Calu3 (cell line): ENCODE results near the gene SCTR. TPM values are rescaled to one million over a fixed set of nuclear protein-coding genes. Genes with fewer than 3 reads are reported as not detected.

Experiments used
- BruUV-seq: library from RNA; stranded (reverse); fragments of 400-500 nt; replicated peaks from 2 replicates; lab custom pipeline; 2021; lab: Mats Ljungman, UMichigan
- CTCF ChIA-PET: fragments of 300-600 bp; sonication (Branson Sonifier 250); formaldehyde crosslinking; loops from one replicate; lab custom pipeline; 2022; ENCODE audit warnings: antibody characterized with exemption; lab: Charles Lee
- DNase-seq: peaks from one replicate; pipeline ENCODE4 v3.0.0; 2022
- H3K27ac Mint-ChIP-seq: one replicate; pipeline ENCODE4 v1.8.0; 2022; ENCODE audit warnings: mixed read lengths; ENCODE audit not compliant: unreplicated experiment
- H3K27me3 Mint-ChIP-seq: one replicate; pipeline ENCODE4 v1.8.0; 2022; ENCODE audit warnings: mixed read lengths; ENCODE audit not compliant: unreplicated experiment
- H3K36me3 Mint-ChIP-seq: one replicate; pipeline ENCODE4 v1.8.0; 2022; ENCODE audit warnings: mild to moderate bottlenecking, moderate library complexity, mixed read lengths; ENCODE audit not compliant: insufficient read depth, unreplicated experiment
- H3K4me1 Mint-ChIP-seq: one replicate; pipeline ENCODE4 v1.8.0; 2022; ENCODE audit warnings: mild to moderate bottlenecking, low read depth, mixed read lengths; ENCODE audit not compliant: unreplicated experiment
- H3K4me3 Mint-ChIP-seq: one replicate; pipeline ENCODE4 v1.8.0; 2022; ENCODE audit warnings: mild to moderate bottlenecking, low read depth, moderate library complexity, mixed read lengths; ENCODE audit not compliant: unreplicated experiment
- H3K9me3 Mint-ChIP-seq: one replicate; pipeline ENCODE4 v1.8.0; 2022; ENCODE audit warnings: low read depth, mixed read lengths; ENCODE audit not compliant: unreplicated experiment
- CTCF ChIP-seq: fragments of 200-600 bp; IDR thresholded peaks from one replicate; pipeline ENCODE4 v1.8.0; 2022; ENCODE audit warnings: antibody characterized with exemption; ENCODE audit not compliant: unreplicated experiment
- intact Hi-C: fragments of 100-400 bp; cut with micrococcal nuclease; formaldehyde crosslinking; loops from one replicate; pipeline ENCODE4 v1.10.0; 2022; ENCODE audit not compliant: unreplicated experiment
- total RNA-seq: library from RNA; stranded (reverse); gene quantifications from 2 replicates; pipeline ENCODE4 v1.2.3, GENCODE V29; 2022

SCTR gene
- total RNA-seq, 1 experiment from 2014 or later, result 0.85 TPM

DNA sequence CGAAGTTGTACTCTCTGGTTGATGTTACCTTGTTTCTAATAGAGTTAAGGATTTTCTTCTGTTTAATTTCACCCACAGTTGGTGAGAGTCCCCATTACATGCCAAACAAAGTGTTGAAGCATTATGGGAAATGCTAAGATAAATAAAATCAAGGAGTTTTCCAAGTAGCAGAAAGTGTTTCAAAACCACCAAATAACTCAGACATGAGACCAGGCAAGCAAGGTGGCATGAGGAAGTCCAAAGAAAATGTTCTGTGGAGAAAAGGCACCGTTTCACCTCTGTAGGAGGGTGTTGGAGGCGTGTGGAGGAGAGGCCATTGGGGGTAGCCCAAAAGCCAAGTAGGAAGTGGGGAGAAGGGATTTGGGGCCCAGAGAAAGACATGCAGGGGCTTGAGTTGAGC is 28.6 kb upstream of the SCTR start:
- Mint-ChIP-seq H3K4me3 (peak overlapping the region; percentile 24), H3K9me3 (no peaks in the 10 kb centered on the region), H3K4me1 (peaks cover 51% of the 10 kb centered on the region), H3K36me3 (peaks cover 14% of the 10 kb centered on the region), H3K27me3 (no peaks in the 10 kb centered on the region), H3K27ac (peak overlapping the region; percentile 83)
- TF ChIP-seq CTCF, result no peak
- DNase-seq, result peak; percentile 21
- CTCF ChIA-PET, result no interaction called here
- no TSS peak for BruUV-seq
- intact Hi-C loops, result loop anchor here (5.0 kb wide), 2 partner anchors 66 to 94 kb away; no protein-coding TSS in a partner anchor

- Mint-ChIP-seq H3K4me3 (no peak overlapping the region), H3K36me3 (peaks cover 14% of the 10 kb centered on the region), H3K27ac (no peak overlapping the region), H3K27me3 (no peaks in the 10 kb centered on the region), H3K9me3 (no peaks in the 10 kb centered on the region), H3K4me1 (peaks cover 62% of the 10 kb centered on the region)
- no TSS peak for BruUV-seq
- no peak for TF ChIP-seq CTCF
- no peak for DNase-seq
- intact Hi-C loops, result loop anchor here (5.0 kb wide), 2 partner anchors 64 to 96 kb away; no protein-coding TSS in a partner anchor
- CTCF ChIA-PET, result no interaction called here
Observed at GRCh38 chr2:119550856-119551255, 26.6 kb upstream of the SCTR start.

DNA sequence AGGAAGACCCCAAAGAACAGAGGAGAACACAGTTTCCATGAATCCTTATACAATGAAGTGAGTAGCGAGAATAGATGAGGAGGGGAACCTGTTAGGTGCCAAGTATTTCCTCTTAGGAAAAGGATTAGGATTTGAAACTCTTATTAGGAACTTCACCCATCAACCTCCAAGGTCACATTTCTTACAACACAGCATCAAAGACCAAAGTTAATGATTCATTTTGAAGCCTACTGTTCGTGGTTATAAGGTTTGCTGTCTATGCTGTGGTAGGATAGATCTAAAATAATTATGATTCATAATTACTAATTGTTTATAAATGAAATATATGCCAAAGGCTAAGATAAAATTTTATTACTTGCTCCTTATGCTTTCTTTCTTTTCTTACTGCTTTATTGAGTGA is 26.1 kb upstream of the SCTR start:
- DNase-seq, result no peak
- H3K9me3 Mint-ChIP-seq, result no peaks in the 10 kb centered on the region
- intact Hi-C loops, result loop anchor here (5.0 kb wide), 2 partner anchors 63 to 97 kb away; no protein-coding TSS in a partner anchor
- H3K4me3 Mint-ChIP-seq, result no peak overlapping the region
- no TSS peak for BruUV-seq
- H3K27ac Mint-ChIP-seq, result no peak overlapping the region
- no peak for TF ChIP-seq CTCF
- peaks cover 14% of the 10 kb centered on the region for H3K36me3 Mint-ChIP-seq
- CTCF ChIA-PET, result no interaction called here
- H3K27me3 Mint-ChIP-seq, result no peaks in the 10 kb centered on the region
- peaks cover 67% of the 10 kb centered on the region for H3K4me1 Mint-ChIP-seq

DNA sequence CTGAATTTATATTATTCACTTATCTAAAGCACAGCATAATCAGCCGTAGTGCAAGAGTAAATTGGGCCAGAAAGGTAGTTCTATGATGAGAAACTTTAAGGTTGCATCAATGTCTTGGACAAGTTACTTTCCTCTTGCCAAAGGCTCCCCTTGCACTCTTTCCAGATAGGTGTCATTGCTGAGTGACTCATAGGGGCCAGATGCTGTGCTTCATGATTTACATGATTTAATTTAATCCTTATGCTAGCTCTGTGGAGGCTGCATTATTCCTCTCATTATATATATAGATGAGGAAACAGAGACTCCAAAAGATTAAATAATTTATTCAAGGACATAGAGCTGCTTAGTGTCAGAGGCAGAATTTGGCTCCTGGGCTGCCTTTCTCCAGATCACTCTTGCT is 25.0 kb upstream of the SCTR start:
- CTCF ChIA-PET, result no interaction called here

More for the DNA sequence above, 25.0 kb upstream of the SCTR start:
- Mint-ChIP-seq H3K9me3 (no peaks in the 10 kb centered on the region), H3K36me3 (peaks cover 24% of the 10 kb centered on the region), H3K27me3 (no peaks in the 10 kb centered on the region), H3K4me3 (no peak overlapping the region), H3K4me1 (peaks cover 64% of the 10 kb centered on the region), H3K27ac (no peak overlapping the region)
- TF ChIP-seq CTCF, result no peak
- DNase-seq, result peak; percentile 21
- intact Hi-C loops, result no loop called here
- no TSS peak for BruUV-seq
